GM21528 (cell line): Measurements from ENCODE around the gene EML4.

Experiments used
- ATAC-seq: cut with Tn5 transposase; IDR thresholded peaks from one replicate; pipeline ENCODE4 v1.9.1; 2021; ENCODE audit warnings: mild to moderate bottlenecking, moderate library complexity; ENCODE audit not compliant: unreplicated experiment, low FRiP score

The EML4 gene

GRCh38 chr2:42296226-42296625 lies 127.1 kb downstream of the EML4 start:
- ATAC-seq, result no peak

GRCh38 chr2:42297322-42297936 lies 128.3 kb downstream of the EML4 start:
- ATAC-seq, result no peak

GRCh38 chr2:42298132-42298531 lies 129.0 kb downstream of the EML4 start:
- no peak for ATAC-seq

- no peak for ATAC-seq
These were observed 130.0 kb downstream of the EML4 start for GRCh38 chr2:42298996-42299754.

- ATAC-seq, result no peak
These were observed 131.4 kb downstream of the EML4 start for GRCh38 chr2:42300527-42300926.

GRCh38 chr2:42303252-42303651 lies 134.1 kb downstream of the EML4 start:
- no peak for ATAC-seq

- ATAC-seq, result no peak
These were observed 135.0 kb downstream of the EML4 start for GRCh38 chr2:42304059-42304713.

- ATAC-seq, result no peak
These were observed 138.0 kb downstream of the EML4 start for GRCh38 chr2:42307180-42307579.

- ATAC-seq, result no peak
These were observed 140.2 kb downstream of the EML4 start for GRCh38 chr2:42309366-42309765.

GRCh38 chr2:42310007-42310515 lies 140.9 kb downstream of the EML4 start:
- ATAC-seq, result no peak

GRCh38 chr2:42312106-42312505 lies 143.0 kb downstream of the EML4 start:
- no peak for ATAC-seq

- ATAC-seq, result no peak
These were observed 145.8 kb downstream of the EML4 start for GRCh38 chr2:42314892-42315468.

GRCh38 chr2:42315844-42316470 lies 146.8 kb downstream of the EML4 start:
- no peak for ATAC-seq

GRCh38 chr2:42316910-42317309 lies 147.8 kb downstream of the EML4 start:
- no peak for ATAC-seq

- ATAC-seq, result no peak
These were observed 148.3 kb downstream of the EML4 start for GRCh38 chr2:42317486-42317885.

- no peak for ATAC-seq
These were observed 148.8 kb downstream of the EML4 start for GRCh38 chr2:42317945-42318344.

GRCh38 chr2:42319265-42319664 lies 150.1 kb downstream of the EML4 start:
- no peak for ATAC-seq

GRCh38 chr2:42321452-42322064 lies 152.4 kb downstream of the EML4 start:
- no peak for ATAC-seq

- no peak for ATAC-seq
These were observed 155.1 kb downstream of the EML4 start for GRCh38 chr2:42324244-42324643.

- no peak for ATAC-seq
These were observed 155.8 kb downstream of the EML4 start for GRCh38 chr2:42324949-42325348.
